HCT116 (cell line): ENCODE measurements around the gene HOXD1. TPM values are rescaled to one million over a fixed set of nuclear protein-coding genes. Genes with fewer than 3 reads are reported as not detected.

Experiments
- ATAC-seq: fragments of 200-7000 bp; cut with Tn5 transposase; 2 replicates; pipeline ENCODE4 v1.9.1; 2020; ENCODE audit warnings: mild to moderate bottlenecking, moderate library complexity
- BruUV-seq: library from RNA; stranded (reverse); fragments of 400-500 nt; replicated peaks from 2 replicates; lab custom pipeline; 2021; lab: Mats Ljungman, UMichigan
- CTCF ChIA-PET: fragments of 300-600 bp; sonication (Branson Sonifier 250); formaldehyde crosslinking; loops from one replicate; lab custom pipeline; 2021; ENCODE audit warnings: antibody characterized with exemption; lab: Charles Lee
- POLR2A ChIA-PET: fragments of 300-600, 350-600 bp; sonication (Branson Sonifier 250); formaldehyde crosslinking; loops from one replicate; lab custom pipeline; 2021; ENCODE audit warnings: antibody characterized with exemption; lab: Charles Lee
- RAD21 ChIA-PET, 2 experiments: fragments of 300-600 bp; sonication (Branson Sonifier 250); formaldehyde crosslinking; loops; one replicate each; lab custom pipeline; 2023; ENCODE audit warnings: low total read pairs in 2 of 2; ENCODE audit not compliant: uncharacterized antibody in 2 of 2, unreplicated experiment in 2 of 2, low non-redundant PET in 1 of 2; lab: Charles Lee
- DNase-seq: peaks from one replicate; pipeline ENCODE4 v3.0.0-alpha.2; 2010; ENCODE audit warnings: low read depth, low spot score
- H2AFZ ChIP-seq: fragments of 200-600 bp; shearing (Covaris generic), sonication (generic); 2 replicates; pipeline ENCODE4 v1.6.1; 2017; ENCODE audit warnings: low read depth, mixed run types, mixed read lengths, antibody characterized with exemption, low read length; ENCODE audit not compliant: poor library complexity, severe bottlenecking
- H3K27ac ChIP-seq: 2 replicates; pipeline ENCODE4 v1.5.1; 2012; ENCODE audit warnings: low read depth, low read length
- H3K27me3 ChIP-seq: fragments of 200-600 bp; sonication (generic); 2 replicates; pipeline ENCODE4 v1.6.1; 2016; ENCODE audit warnings: mixed run types, low read length, mixed read lengths; ENCODE audit not compliant: insufficient read depth
- H3K36me3 ChIP-seq, 2 experiments: fragments of 200-500 bp in 1 of 2; fragments of 200-600 bp in 1 of 2; sonication (Bioruptor generic) in 1 of 2; sonication (generic) in 1 of 2; 2 replicates each; pipeline versions ENCODE4 v1.5.1 to v1.6.1; 2014 to 2016; ENCODE audit warnings: low read length in 2 of 2, inconsistent platforms in 1 of 2, mixed read lengths in 1 of 2, mixed run types in 1 of 2; ENCODE audit not compliant: insufficient read depth in 2 of 2, control insufficient read depth in 1 of 2
- H3K4me1 ChIP-seq, 2 experiments: fragments of 200-600 bp in 1 of 2; sonication (generic) in 1 of 2; 2 replicates each; pipeline versions ENCODE4 v1.5.1 to v1.6.1; 2012 to 2017; ENCODE audit warnings: low read length in 2 of 2, inconsistent platforms in 1 of 2, mild to moderate bottlenecking in 1 of 2, mixed read lengths in 1 of 2, mixed run types in 1 of 2, moderate library complexity in 1 of 2; ENCODE audit not compliant: insufficient read depth in 2 of 2, control insufficient read depth in 1 of 2
- H3K4me2 ChIP-seq: fragments of 200-600 bp; sonication (generic); 2 replicates; pipeline ENCODE4 v1.6.1; 2017; ENCODE audit warnings: mixed run types, low read length, mixed read lengths
- H3K4me3 ChIP-seq, 2 experiments: fragments of 200-600 bp in 1 of 2; sonication (generic) in 1 of 2; replicated peaks in 1 of 2; 2 replicates each; pipeline ENCODE4 v1.5.1; 2011 to 2016; ENCODE audit warnings: low read length in 2 of 2, control low read depth in 1 of 2, low read depth in 1 of 2, mild to moderate bottlenecking in 1 of 2, mixed read lengths in 1 of 2, mixed run types in 1 of 2
- H3K79me2 ChIP-seq: fragments of 200-600 bp; sonication (generic); 2 replicates; pipeline ENCODE4 v1.6.1; 2017; ENCODE audit warnings: mild to moderate bottlenecking, mixed run types, low read length, moderate library complexity, mixed read lengths; ENCODE audit not compliant: insufficient read depth
- H3K9ac ChIP-seq: fragments of 200-600 bp; sonication (generic); 2 replicates; pipeline ENCODE4 v1.6.1; 2016; ENCODE audit warnings: low read length, mixed read lengths
- H3K9me2 ChIP-seq: fragments of 200-600 bp; sonication (generic), shearing (Covaris generic); 2 replicates; pipeline ENCODE4 v1.6.1; 2017; ENCODE audit warnings: mixed run types, mild to moderate bottlenecking, moderate library complexity; ENCODE audit not compliant: insufficient read depth
- H3K9me3 ChIP-seq, 2 experiments: fragments of 200-500 bp in 1 of 2; fragments of 200-600 bp in 1 of 2; sonication (Bioruptor generic) in 1 of 2; sonication (generic) in 1 of 2; 2 replicates each; pipeline ENCODE4 v1.6.1; 2014 to 2017; ENCODE audit warnings: low read length in 2 of 2, mixed read lengths in 2 of 2, inconsistent platforms in 1 of 2, low read depth in 1 of 2, mild to moderate bottlenecking in 1 of 2, mixed run types in 1 of 2, moderate library complexity in 1 of 2; ENCODE audit not compliant: control insufficient read depth in 1 of 2, insufficient read depth in 1 of 2
- H4K20me1 ChIP-seq: fragments of 200-600 bp; sonication (generic), shearing (Covaris generic); 2 replicates; pipeline ENCODE4 v1.6.1; 2017; ENCODE audit warnings: mixed run types, mild to moderate bottlenecking, moderate library complexity; ENCODE audit not compliant: insufficient read depth
- CBX3 ChIP-seq: IDR thresholded peaks from 2 replicates; pipeline ENCODE4 v1.6.1; 2012; ENCODE audit warnings: low read depth
- ELF1 ChIP-seq: IDR thresholded peaks from 2 replicates; pipeline ENCODE4 v1.6.1; 2012; ENCODE audit warnings: low read depth, borderline replicate concordance
- EZH2phosphoT487 ChIP-seq: fragments of 200-600 bp; IDR thresholded peaks from 2 replicates; pipeline ENCODE4 v1.6.1; 2018; ENCODE audit warnings: antibody characterized with exemption, borderline replicate concordance
- POLR2AphosphoS5 ChIP-seq: IDR thresholded peaks from 2 replicates; pipeline ENCODE4 v1.6.1; 2011; ENCODE audit warnings: mild to moderate bottlenecking, low read depth, low read length, moderate library complexity
- YY1 ChIP-seq: IDR thresholded peaks from 2 replicates; pipeline ENCODE4 v1.6.1; 2011; ENCODE audit warnings: low read length, low read depth, moderate library complexity, mild to moderate bottlenecking; ENCODE audit not compliant: insufficient replicate concordance; ENCODE audit errors: extremely low read depth
- ZFX ChIP-seq: fragments of 450-650 bp; IDR thresholded peaks from 2 replicates; pipeline ENCODE4 v1.6.1; 2017
- intact Hi-C: fragments of 100-400 bp; cut with micrococcal nuclease; formaldehyde crosslinking; loops from 2 replicates; pipeline ENCODE4 v1.10.0; 2022
- total RNA-seq: library from RNA; stranded (reverse); gene quantifications from one replicate; pipeline ENCODE4 v1.2.1, GENCODE V29; 2021; ENCODE audit not compliant: unreplicated experiment
- TF ChIP-seq, protein P1 (sequence below): IDR thresholded peaks from 2 replicates; pipeline ENCODE4 v1.6.1; 2012

The HOXD1 gene
- total RNA-seq, 1 experiment from 2014 or later, result not detected

- TF ChIP-seq ELF1 (no peak), CBX3 (no peak), ZFX (no peak), EZH2phosphoT487 (no peak), POLR2AphosphoS5 (no peak)
- TF ChIP-seq, protein P1, sequence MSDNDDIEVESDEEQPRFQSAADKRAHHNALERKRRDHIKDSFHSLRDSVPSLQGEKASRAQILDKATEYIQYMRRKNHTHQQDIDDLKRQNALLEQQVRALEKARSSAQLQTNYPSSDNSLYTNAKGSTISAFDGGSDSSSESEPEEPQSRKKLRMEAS, result no peak
Observed at GRCh38 chr2:176147210-176147799, 41.2 kb upstream of the HOXD1 start (continued).

DNA sequence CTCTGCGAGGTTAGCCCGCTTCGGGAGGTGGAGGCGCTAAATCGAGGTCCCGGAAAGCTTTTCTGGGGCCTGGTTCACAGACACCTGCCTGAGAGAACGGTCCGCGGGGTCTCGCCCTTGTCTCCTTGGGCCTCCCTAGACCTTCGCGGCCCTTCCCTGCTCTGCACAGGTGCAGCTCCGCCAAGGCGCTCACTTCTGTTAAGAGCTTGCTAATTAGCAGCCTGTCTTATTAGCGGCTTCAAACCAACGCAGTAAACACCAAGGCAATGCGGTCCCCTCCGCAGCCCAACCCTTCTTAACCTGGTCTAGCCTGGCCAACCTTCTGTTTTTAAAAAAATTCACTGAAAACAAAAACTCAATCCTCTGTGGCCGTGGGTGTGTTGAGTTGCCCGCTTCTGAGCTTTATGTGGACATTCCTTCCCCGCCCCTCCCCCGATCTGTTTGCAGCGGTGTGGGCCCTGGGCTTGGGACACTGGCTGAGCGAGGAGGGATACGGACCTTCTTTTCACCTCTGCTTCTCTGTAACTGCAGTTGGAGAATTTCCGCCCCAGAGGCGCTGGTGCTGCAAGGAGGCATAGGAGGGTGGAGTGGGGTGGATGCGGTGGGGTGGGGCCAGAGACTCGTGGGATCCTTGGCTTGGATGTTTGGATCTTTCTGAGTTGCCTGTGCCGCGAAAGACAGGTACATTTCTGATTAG lies 40.5 kb upstream of the HOXD1 start:
- ChIA-PET RAD21 (no interaction called here), CTCF (no interaction called here)
- no peaks in the 10 kb centered on the region for H3K79me2 ChIP-seq
- H3K9ac ChIP-seq, result no peak overlapping the region
- no peaks in the 10 kb centered on the region for H4K20me1 ChIP-seq
- no peak for ATAC-seq
- H3K36me3 ChIP-seq, result no peaks in the 10 kb centered on the region
- no peak overlapping the region for H3K27ac ChIP-seq
- no peak overlapping the region for H3K4me2 ChIP-seq
- TF ChIP-seq ELF1 (no peak), ZFX (no peak), YY1 (no peak)
- TF ChIP-seq, all 23 proteins: peak for 0
- Histone ChIP-seq H3K4me3 (no peak overlapping the region), H3K27me3 (no peaks in the 10 kb centered on the region), H3K9me3 (no peaks in the 10 kb centered on the region), H3K4me1 (no peaks in the 10 kb centered on the region), H3K9me2 (no peaks in the 10 kb centered on the region), H2AFZ (no peak overlapping the region)
- intact Hi-C loops, result no loop called here
- DNase-seq, result no peak
- no TSS peak for BruUV-seq
- POLR2A ChIA-PET, result no interaction called here
